ENCODE measurements around the gene FLNA. TPM values are rescaled to one million over a fixed set of nuclear protein-coding genes. Genes with fewer than 3 reads are reported as not detected.

Gene FLNA
- total RNA-seq, 2 donors from 2014 or later, result 1,711 to 2,337 TPM

DNA sequence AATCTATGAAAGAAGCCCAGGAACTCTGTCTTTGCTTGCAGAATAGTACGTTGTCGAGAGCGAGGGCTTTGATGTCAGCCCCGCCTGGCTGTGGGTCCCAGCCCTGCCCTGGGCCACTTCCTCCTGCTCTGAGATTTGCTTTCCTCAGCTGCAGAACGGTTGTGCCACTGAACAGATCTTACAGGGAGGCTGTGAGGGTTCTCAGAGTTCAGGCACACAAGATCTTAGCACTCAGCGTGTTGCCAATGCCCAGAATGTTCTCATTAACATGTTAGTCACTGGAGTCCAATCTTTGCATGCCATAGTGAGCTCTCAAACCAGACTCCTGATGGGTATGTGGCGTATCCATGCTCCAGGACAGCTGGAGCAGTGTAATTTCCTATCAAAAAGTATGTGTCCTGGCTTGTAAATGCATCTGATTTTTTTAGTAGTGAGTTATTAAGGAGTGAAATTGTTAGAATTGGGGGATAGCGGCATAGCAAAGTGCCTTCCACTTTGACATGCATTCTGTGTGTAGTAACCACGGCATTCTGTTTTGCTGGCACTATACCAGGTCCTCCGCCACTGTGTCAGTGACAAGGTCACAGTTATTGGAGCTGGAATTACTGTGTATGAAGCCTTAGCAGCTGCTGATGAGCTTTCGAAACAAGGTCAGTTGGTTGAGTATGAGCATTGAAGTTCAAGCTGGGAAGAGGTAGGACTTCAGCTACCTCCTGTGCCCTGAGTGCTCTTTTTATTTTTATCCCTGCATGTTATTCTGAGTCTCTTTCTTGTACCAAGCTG is 47.2 kb downstream of the FLNA start:
- H3K27me3 ChIP-seq (replicated peaks; ENCODE audit: insufficient read depth), result no peaks in the 10 kb centered on the region
- no peaks in the 10 kb centered on the region for H3K4me1 ChIP-seq (replicated peaks)
- no peak overlapping the region for H3K27ac ChIP-seq
- H3K9me3 ChIP-seq, result no peaks in the 10 kb centered on the region
- no peak overlapping the region for H3K4me3 ChIP-seq
- H3K36me3 ChIP-seq, result no peaks in the 10 kb centered on the region
- intact Hi-C loops (cut with DNase I), result no loop called here
- TF ChIP-seq POLR2A (IDR thresholded peaks at IDR 0.05) (no peak), POLR2AphosphoS5 (IDR thresholded peaks at IDR 0.05) (no peak)
- TF ChIP-seq, protein P1, sequence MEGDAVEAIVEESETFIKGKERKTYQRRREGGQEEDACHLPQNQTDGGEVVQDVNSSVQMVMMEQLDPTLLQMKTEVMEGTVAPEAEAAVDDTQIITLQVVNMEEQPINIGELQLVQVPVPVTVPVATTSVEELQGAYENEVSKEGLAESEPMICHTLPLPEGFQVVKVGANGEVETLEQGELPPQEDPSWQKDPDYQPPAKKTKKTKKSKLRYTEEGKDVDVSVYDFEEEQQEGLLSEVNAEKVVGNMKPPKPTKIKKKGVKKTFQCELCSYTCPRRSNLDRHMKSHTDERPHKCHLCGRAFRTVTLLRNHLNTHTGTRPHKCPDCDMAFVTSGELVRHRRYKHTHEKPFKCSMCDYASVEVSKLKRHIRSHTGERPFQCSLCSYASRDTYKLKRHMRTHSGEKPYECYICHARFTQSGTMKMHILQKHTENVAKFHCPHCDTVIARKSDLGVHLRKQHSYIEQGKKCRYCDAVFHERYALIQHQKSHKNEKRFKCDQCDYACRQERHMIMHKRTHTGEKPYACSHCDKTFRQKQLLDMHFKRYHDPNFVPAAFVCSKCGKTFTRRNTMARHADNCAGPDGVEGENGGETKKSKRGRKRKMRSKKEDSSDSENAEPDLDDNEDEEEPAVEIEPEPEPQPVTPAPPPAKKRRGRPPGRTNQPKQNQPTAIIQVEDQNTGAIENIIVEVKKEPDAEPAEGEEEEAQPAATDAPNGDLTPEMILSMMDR (IDR thresholded peaks at IDR 0.05), result no peak
- DNase-seq (ENCODE audit: low spot score), result no peak
- WGBS, result 25% methylated on average over 8 of the region's 11 CpGs

DNA sequence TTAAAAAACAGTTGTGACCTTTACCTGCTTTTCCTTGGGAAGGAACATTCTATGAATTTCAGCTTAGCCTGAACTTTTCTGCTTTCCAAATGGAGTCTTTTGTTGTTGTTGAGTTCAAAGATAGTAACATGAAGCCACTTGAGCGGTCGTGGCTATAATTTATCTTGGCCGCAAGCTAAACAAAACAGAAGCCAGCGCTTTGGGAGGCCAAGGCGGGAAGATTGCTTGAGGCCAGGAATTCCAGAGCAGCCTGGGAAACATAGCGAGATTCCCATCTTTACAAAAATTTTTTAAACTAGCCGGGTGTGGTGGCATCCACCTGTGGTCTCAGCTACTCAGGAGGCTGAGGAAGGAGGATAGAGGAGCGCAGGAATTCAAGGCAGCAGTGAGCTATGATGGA is 48.9 kb downstream of the FLNA start:
- 21% methylated on average over 6 of the region's 8 CpGs for WGBS
- TF ChIP-seq POLR2A (IDR thresholded peaks at IDR 0.05) (no peak), POLR2AphosphoS5 (IDR thresholded peaks at IDR 0.05) (no peak)
- TF ChIP-seq, protein P1 (IDR thresholded peaks at IDR 0.05), result no peak
- H3K36me3 ChIP-seq, result no peaks in the 10 kb centered on the region
- DNase-seq (ENCODE audit: low spot score), result no peak
- H3K4me1 ChIP-seq (replicated peaks), result no peaks in the 10 kb centered on the region
- H3K27me3 ChIP-seq (replicated peaks; ENCODE audit: insufficient read depth), result no peaks in the 10 kb centered on the region
- intact Hi-C loops (cut with DNase I), result no loop called here
- H3K27ac ChIP-seq, result no peak overlapping the region
- no peaks in the 10 kb centered on the region for H3K9me3 ChIP-seq
- no peak overlapping the region for H3K4me3 ChIP-seq

DNA sequence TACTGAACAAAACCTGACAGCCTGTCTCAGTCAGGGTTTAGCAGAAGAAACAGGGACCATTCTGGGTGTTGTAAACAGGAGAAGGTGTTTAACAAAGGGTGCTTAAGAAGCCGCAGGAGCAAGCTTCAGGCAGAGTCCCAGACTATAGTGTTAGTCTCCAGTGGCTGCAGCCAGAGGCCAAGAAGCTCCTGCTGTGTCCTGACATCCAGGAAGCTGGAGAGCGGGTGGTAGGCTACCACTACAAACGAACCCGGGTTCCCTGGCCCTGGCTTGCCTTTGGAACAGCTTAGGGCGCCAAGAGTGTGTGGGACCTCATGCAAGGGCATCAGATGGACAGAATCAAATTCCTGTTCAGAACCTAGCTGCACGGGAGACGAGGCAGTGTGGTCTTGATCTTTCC is 50.9 kb downstream of the FLNA start:
- H3K4me1 ChIP-seq (replicated peaks), result no peaks in the 10 kb centered on the region
- H3K4me3 ChIP-seq, result no peak overlapping the region
- no peak overlapping the region for H3K27ac ChIP-seq
- no peak for DNase-seq (ENCODE audit: low spot score)
- no peaks in the 10 kb centered on the region for H3K9me3 ChIP-seq
- intact Hi-C loops (cut with DNase I), result no loop called here
- no peak for TF ChIP-seq POLR2A (IDR thresholded peaks at IDR 0.05)
- no peak for TF ChIP-seq POLR2AphosphoS5 (IDR thresholded peaks at IDR 0.05)
- TF ChIP-seq, protein P1 (IDR thresholded peaks at IDR 0.05), result no peak
- H3K27me3 ChIP-seq (replicated peaks; ENCODE audit: insufficient read depth), result no peaks in the 10 kb centered on the region
- no peaks in the 10 kb centered on the region for H3K36me3 ChIP-seq
- 69% methylated on average over 7 of the region's 7 CpGs for WGBS

DNA sequence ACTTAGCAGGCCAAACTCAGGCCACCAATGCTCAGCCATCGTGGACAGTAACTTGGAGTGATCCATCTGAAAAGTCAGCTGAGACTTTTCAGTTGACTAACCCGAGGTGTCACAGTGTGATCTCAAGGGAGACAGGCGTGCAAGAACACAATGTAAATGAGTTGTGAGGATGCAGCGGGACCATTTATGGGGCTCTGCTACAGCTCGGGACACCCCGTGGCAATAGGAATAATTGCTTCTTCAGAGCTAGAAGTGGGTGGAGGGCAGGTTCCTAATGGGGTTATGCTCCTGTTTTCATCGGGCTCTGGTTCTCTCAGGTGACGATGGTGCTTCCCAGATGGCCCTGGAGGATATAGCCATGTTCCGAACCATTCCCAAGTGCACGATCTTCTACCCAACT is 51.5 kb downstream of the FLNA start:
- Histone ChIP-seq H3K27me3 (replicated peaks; ENCODE audit: insufficient read depth) (no peaks in the 10 kb centered on the region), H3K36me3 (no peaks in the 10 kb centered on the region), H3K9me3 (no peaks in the 10 kb centered on the region), H3K27ac (no peak overlapping the region), H3K4me3 (no peak overlapping the region), H3K4me1 (replicated peaks) (no peaks in the 10 kb centered on the region)
- no peak for DNase-seq (ENCODE audit: low spot score)
- WGBS, result 85% methylated on average over 10 of the region's 10 CpGs
- no peak for TF ChIP-seq POLR2A (IDR thresholded peaks at IDR 0.05)
- TF ChIP-seq, protein P1 (IDR thresholded peaks at IDR 0.05), result no peak
- intact Hi-C loops (cut with DNase I), result no loop called here

DNA sequence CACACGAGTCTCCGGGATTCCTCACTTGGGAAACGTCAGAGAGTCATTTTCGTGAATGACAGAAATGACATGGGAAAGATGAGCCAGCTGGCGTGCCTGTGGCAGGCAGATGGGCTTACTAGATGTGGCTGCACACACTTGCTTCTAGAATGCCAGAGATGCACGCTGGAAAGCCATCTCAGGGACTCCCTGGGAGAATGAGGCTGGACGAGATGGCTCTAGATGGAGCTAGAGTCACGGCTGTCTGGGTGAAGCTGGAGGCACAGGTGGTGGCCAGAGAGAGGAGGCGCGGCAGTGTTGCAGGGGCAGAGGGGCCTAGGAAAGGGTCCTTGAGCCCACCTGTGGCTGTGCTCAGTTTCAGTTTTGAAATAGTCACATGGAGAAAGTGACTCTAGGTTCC is 52.8 kb downstream of the FLNA start:
- intact Hi-C loops (cut with DNase I), result no loop called here
- TF ChIP-seq, protein P1 (IDR thresholded peaks at IDR 0.05), result no peak
- no peak for TF ChIP-seq POLR2AphosphoS5 (IDR thresholded peaks at IDR 0.05)
- TF ChIP-seq POLR2A (IDR thresholded peaks at IDR 0.05), result no peak
- no peak overlapping the region for H3K4me3 ChIP-seq
- 56% methylated on average over 10 of the region's 10 CpGs for whole genome bisulfite sequencing
- no peak overlapping the region for H3K27ac ChIP-seq
- DNase-seq (ENCODE audit: low spot score), result no peak
- no peaks in the 10 kb centered on the region for H3K9me3 ChIP-seq
- H3K36me3 ChIP-seq, result no peaks in the 10 kb centered on the region
- H3K27me3 ChIP-seq (replicated peaks; ENCODE audit: insufficient read depth), result no peaks in the 10 kb centered on the region
- no peaks in the 10 kb centered on the region for H3K4me1 ChIP-seq (replicated peaks)
